Fibroblast of peridontal ligament (primary cell): ENCODE results near the gene TTLL5.
"Not testable (repeated sequence)": the region's sequence is repeated elsewhere in the genome, so short reads cannot be mapped to it uniquely, and the experiment has no call there.

ENCODE experiments used
- DNase-seq: peaks from one replicate; pipeline ENCODE4 v3.0.0-alpha.2; 2010; ENCODE audit errors: extremely low read depth

TTLL5 gene

GRCh38 chr14:75907756-75908359 lies 246.8 kb downstream of the TTLL5 start:
- no peak for DNase-seq

GRCh38 chr14:75909630-75910029 lies 248.6 kb downstream of the TTLL5 start:
- no peak for DNase-seq

- DNase-seq, result no peak
These were observed 249.0 kb downstream of the TTLL5 start for GRCh38 chr14:75910048-75910447.

- no peak for DNase-seq
These were observed 250.8 kb downstream of the TTLL5 start for GRCh38 chr14:75911883-75912282.

DNA sequence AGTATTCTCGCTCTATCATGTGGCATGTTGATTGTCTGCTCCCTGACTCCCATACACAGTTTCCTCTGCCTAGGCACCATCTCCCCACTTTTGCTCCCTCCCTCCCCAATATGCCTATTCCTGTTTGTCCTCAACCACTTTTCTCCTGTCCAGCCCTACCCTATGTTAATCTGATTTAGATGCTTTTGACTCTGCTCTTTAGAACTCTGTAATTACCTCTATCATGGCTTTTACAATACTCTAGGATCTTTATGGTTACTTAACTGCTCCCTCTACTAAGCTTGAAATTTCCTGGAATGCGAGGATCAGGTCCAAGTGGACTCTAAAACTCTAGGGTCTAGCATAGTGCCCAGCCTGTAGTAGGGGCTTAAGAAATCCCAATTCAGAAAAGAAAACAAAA lies 252.1 kb downstream of the TTLL5 start:
- DNase-seq, result no peak

GRCh38 chr14:75915045-75915444 lies 254.0 kb downstream of the TTLL5 start:
- no peak for DNase-seq

- DNase-seq, result no peak
These were observed 256.4 kb downstream of the TTLL5 start for GRCh38 chr14:75917322-75917945.

GRCh38 chr14:75917946-75918335 lies 256.9 kb downstream of the TTLL5 start:
- DNase-seq, result no peak

DNA sequence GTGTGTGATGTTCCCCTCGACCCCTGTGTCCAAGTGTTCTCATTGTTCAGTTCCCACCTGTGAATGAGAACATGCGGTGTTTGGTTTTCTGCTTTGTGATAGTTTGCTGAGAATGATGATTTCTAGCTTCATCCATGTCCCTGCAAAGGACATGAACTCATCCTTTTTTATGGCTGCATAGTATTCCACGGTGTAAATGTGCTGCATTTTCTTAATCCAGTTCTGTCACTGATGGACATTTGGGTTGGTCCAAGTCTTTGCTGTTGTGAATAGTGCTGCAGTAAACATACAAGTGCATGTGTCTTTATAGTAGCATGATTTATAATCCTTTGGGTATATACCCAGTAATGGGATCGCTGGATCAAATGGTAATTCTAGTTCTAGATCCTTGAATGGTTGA lies 259.4 kb downstream of the TTLL5 start:
- not testable (repeated sequence) for DNase-seq

GRCh38 chr14:75925141-75925840 lies 264.2 kb downstream of the TTLL5 start:
- not testable (repeated sequence) for DNase-seq

DNA sequence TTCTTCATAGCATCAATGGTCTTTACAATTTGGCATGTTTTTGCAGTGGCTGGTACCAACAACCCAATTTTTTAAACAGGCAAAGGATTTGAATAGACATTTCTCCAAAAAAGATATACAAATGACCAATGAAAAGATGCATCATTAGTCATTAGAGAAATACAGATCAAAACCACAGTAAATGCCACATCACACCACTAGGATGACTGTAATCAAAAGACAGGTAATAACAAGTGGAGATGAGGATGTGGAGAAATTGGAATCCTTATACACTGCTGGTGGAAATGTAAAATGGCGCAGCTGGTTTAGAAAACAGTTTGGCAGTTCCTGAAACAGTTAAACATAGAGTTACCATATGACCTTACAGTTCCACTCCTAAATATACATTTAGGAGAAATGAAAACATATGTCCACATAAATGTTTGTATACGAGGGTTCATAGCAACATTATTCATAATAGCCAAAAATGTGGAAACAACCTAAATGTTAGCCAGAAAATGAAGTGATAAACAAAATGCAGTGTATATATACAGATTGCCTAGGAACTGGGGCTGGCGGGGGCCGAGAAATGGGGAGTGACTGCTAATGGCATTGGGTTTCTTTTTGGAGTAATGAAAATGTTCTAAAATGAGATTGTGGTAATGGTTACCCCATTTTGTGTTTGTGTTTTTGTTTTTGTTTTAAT lies 265.5 kb downstream of the TTLL5 start:
- no peak for DNase-seq

DNA sequence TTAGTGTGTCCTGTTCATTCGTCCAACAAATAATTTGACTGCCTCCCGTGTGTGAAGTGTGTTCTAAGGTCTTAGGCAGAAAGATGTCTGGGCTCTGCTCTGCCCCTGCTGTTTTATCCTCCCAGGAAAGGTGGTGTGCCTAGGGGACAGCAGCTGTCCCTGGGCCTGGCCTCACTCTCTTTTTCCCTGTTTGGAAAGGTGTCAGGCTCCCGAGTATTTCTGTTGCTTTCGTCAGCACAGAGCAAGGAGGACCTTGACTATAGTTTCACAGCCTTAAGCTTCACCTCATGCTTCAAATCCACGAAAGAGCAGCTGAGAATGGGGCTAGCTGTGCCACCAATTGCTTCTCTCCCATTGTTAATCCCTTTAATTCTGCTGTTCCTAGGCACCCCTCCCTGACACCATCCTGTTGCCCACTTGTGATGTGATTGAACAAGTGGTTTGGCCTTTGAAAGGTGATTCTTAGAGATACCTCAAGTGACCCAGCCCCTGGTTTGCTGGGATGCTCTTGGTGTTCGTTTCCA lies 266.6 kb downstream of the TTLL5 start:
- DNase-seq, result no peak

- peak; percentile 40 for DNase-seq
These were observed 267.7 kb downstream of the TTLL5 start for GRCh38 chr14:75928690-75929181.

DNA sequence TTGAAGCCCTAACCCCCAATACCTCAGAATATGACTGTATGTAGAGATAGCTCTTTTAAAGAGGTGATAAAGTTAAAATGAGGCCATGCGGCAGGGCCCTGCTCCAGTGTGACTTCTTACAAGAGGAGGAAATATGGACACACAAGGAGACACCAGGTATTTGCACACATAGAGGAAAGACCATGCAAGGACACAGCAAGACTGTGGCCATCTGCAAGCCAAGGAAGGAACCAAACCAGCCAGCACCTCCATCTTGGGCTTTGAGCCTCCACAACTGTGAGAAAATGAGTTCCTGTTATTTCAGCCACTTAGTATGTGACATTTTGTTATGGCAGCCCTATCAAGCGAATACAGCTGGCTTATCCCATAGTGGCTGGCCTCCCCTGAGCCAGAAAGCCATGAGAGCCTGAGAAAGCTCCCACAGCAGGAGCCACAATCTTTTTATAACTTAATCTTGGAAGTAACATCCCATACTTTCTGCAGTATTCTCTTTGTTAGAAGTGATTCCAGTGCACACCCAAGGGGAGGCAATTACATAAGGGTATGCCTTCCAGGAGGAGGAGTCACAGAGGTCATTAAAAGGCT lies 272.8 kb downstream of the TTLL5 start:
- no peak for DNase-seq

DNA sequence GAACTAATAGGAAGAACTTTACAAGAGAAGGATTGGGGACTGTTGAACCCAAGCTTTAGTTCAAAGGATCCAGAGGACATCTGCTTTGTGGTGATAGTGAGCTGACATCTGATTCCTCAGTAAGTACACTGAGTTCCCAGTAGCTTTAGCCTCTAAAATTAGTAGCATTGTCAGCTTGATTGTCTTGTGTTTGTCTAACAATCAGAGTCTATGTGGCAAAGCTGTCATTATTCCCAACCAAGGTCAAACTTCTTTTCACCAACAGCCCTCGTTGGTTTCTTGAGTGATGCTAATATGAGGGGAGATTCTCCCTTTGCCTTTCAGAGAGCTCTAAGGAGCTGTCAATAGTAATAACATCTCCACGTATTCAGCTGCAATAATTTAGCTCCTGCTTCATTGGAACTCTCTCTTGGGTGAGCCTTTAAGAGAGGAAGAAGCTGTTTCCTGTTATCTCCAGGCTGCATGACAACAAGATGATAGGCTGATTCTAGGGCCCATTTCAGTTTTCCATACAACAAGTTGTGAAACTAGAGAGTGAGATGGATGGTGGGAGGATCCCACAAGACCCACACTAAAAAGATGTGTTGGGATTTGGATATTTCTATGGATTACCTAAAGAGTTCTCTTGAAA lies 274.1 kb downstream of the TTLL5 start:
- DNase-seq, result no peak

DNA sequence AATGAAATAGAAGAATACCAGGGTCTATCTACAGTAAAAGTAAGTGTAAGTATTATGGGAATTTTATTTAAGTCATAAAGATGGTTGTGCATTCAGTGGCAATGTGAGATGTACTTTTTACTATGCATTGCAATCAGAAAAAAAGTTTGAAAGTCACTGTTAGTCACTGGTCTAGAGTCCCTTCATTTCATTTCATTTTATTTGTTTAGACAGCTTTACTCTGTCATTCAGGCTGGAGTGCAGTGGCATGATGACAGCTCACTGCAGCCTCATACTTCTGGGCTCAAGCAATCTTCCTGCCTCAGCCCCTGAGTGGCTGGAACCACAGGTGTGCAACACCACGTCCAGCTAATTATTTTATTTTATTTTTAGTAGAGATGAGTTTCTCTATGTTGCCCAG lies 278.2 kb downstream of the TTLL5 start:
- DNase-seq, result no peak

GRCh38 chr14:75941030-75941429 lies 280.0 kb downstream of the TTLL5 start:
- DNase-seq, result peak; percentile 44

DNA sequence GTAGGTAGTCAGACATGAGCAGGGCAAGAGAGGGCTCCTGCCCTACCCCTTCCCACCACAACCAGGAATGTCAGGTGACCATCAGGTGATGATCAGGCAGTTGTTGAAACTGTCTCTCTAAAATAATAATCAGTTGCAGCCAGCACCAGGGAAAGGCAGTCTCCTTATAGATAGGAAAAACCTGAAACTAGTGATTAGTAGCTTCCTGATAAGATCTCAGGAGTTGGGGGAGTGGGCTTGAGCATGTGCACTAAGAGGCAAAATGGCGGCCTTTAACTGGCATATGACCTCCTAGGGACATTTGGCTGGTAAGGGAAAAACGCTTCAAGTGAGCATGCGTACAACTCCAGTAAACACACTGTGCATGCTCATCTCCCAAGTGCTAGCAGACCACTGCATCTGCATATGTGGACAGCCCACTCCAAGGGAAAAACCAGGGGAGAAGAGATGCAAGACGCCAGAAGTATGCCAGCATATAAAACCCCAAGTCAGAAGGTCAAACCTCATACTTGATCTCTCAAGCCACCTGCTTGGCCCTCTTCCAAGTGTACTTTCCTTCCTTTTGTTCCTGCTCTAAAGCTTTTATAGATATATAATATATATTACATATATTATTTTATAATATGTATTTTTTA lies 283.7 kb downstream of the TTLL5 start:
- no peak for DNase-seq

- no peak for DNase-seq
These were observed 285.7 kb downstream of the TTLL5 start for GRCh38 chr14:75946785-75947184.

GRCh38 chr14:75952489-75952888 lies 291.4 kb downstream of the TTLL5 start:
- no peak for DNase-seq

DNA sequence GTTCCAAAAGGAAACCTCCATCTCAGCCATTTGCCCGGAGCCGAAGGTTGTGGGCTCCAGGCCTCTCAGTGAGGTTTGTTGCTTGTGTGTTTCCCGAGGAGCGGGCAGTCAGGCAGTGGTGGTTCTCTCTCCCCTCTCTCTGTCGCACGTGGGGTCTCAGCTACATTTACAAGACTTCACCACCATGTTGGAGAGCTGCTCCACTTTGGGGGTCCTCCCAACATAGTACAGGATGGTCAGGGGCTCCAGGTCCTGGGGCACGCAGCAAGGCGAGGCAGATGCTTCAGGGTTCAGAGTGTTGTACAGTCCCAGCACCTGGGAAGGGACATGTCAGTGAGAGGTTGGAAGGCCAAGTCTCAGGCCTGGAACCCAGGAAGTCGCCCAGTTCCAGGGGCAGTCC lies 298.0 kb downstream of the TTLL5 start:
- DNase-seq, result no peak
